HUDEP-2 (cell line): Measurements from ENCODE around the gene MT2A.
A peak's percentile ranks its signal among the peaks of the same experiment; 100 is the strongest.

Experiments
- DNase-seq, 76 experiments: peaks; one replicate each; lab custom pipeline; 2025; ENCODE audit not compliant: unreplicated experiment in 76 of 76; lab: John Stamatoyannopoulos, UW

Gene MT2A

GRCh38 chr16:56636616-56637413 is 28.4 kb downstream of the MT2A start:
- no peak for DNase-seq

DNA sequence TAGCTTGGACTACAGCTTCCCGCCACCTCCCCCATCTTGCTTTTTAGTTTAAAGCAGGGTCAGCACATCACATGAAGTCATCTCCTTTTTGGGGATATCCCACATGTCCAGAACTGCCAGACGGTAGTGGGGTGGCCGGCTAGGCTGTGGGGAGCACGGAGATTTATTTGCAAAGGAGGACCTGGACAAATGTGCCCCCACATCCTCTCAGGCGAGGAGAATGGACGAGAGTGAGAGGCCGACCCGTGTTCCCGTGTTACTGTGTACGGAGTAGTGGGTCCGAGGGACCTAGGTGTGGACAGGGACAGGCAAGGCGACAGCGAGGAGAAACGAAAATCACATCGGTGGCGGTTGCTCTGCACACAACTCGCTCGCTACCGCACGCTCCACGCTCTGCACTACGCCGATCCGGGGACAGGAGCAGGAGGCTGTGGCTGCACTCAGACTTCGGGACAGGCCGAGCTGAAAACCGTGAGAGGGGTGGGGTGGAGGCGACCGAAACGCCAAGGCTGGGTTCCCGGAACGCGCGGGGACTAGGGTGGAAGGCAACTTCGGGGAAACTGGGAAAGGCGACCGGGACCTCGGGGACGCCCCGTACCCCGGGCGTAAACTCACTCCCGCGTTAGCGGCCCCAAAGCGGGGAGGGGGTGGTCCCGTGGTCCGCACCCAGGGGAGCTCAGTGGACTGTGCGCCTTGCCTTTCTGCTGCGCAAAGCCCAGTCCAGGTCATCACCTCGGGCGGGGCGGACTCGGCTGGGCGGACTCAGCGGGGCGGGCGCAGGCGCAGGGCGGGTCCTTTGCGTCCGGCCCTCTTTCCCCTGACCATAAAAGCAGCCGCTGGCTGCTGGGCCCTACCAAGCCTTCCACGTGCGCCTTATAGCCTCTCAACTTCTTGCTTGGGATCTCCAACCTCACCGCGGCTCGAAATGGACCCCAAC is 29.7 kb downstream of the MT2A start, which contains the start of gene MT1A:
TSS of gene MT1A (plus strand) at position 853 of the 937 bp plus-strand sequence. CDS start at position 926, 73 bp downstream.
- DNase-seq: no peak

- no peak for DNase-seq
Observed at GRCh38 chr16:56639045-56639444, 30.7 kb downstream of the MT2A start.

DNA sequence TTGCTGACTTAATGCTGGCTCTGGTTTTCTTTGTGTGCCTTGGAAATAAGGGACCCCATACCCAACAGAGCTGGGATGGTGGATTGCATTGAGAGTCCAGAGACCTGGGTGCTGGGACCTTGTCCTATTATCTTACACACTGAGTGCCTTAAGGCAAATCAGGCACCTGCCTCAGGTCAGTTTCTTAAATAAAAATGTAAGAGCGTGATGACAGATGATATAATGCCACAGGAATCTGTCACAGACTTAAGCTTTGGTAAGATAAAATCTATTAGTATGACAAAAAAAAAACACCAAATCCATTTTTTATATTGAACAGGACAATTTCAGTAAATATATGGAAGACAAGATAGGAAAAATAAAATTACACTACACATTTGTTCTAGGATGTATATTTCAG is 31.7 kb downstream of the MT2A start:
- no peak for DNase-seq

DNA sequence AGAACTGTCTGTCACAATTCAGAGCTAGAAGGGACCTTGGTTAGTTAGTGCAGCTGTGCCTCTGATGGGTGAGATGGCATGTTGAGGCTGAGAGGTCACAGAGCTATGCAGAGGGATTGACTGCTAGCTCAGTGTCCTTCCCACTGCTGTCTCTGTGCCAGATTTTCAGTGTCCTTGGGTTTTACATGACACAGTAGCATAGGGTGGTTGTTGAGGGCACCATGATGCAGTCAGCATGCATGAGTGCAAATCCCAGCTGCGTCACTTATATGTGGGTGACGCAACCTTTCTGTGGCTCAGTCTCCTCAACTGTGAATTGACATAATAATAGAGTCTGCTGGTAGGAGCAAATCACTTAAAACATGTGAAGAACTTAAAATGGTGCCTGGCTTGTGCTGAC is 32.8 kb downstream of the MT2A start:
- DNase-seq: no peak

- DNase-seq: peak in 67 of 76 experiments; percentile 14 to 78 (median 53)
Observed at GRCh38 chr16:56643080-56643778, 34.8 kb downstream of the MT2A start.

- no peak for DNase-seq
Observed at GRCh38 chr16:56643833-56644232, 35.4 kb downstream of the MT2A start.

DNA sequence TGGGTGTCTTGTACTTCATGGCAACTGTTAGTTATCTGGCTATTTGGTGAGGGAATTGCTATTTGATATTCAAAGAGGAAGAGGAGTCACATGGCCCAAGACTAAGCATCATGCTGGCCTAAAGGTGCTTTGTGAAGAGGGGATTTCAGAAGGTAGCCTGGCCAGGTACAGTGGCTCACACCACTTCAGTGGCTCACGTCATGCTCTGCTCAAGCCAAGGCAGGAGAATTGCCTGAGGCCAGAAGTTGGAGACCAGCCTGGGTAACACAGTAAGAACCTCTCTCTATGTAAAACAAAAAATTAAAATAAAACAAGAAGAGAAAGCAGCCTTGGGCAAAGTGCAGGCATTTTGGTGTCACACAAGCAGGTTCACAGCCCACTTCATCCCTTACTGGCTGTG is 36.9 kb downstream of the MT2A start:
- no peak for DNase-seq

GRCh38 chr16:56645838-56646237 is 37.5 kb downstream of the MT2A start:
- DNase-seq: no peak

DNA sequence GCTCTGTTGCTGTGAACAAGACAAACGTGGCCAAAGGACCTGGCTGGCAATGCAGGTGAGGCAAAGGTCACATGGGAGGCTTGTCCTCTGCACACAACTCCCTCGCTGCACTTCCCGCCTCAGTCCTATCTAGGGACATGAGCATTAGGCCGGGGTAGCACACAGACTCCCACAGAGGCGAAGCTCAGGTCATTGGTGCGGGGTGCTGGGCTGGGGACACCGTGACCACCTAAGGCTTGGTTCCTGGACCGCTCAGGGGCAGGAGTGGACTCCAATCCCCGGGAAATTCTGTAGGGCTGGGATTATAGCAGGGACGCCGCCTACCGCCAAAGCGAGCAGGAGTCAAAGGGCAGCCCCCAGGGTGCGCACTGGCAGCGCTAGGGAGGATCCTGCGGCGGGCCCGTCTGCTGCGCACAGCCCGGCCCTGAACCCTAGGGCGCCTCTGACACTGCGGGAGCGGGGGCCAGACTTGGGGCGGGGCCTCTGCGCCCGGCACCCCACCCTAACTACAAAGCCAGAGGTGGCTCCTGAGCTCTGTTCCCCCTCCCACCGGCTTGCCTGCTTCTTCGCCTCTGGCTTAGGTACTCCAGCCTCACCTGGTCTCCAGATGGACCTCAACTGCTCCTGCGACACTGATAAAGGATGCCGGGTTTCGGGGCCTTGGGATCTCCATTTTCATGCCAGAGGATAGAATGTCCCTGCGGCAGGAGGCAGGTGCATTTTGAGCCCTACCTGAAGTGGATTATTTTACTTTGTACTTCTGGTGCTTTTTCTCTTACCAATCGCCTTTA is 39.5 kb downstream of the MT2A start:
- no peak for DNase-seq

DNA sequence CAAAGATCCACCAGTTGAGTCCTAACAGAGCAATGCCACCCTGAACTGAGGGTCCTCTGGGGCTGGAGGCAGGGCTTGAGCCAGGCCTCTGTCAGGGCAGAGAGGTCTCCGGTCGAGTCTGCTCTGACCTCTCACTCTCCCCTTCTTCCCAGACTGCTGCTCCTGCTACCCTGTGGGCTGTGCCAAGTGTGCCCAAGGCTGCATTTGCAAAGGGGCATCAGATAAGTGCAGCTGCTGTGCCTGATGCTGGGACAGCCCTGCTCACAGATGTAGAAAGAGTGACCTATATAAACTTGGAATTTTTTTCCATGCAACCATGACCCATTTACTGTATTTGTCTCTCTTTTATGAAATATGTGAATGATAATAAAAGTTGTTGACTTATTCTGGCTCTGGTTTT is 40.9 kb downstream of the MT2A start:
- no peak for DNase-seq

- no peak for DNase-seq
Observed at GRCh38 chr16:56649820-56650219, 41.4 kb downstream of the MT2A start.

- no peak for DNase-seq
Observed at GRCh38 chr16:56651586-56651985, 43.2 kb downstream of the MT2A start, which contains the start of gene MT1B. Gene MT1B (plus strand): TSS chr16:56651886. CDS start chr16:56651954, 68 bp downstream.

DNA sequence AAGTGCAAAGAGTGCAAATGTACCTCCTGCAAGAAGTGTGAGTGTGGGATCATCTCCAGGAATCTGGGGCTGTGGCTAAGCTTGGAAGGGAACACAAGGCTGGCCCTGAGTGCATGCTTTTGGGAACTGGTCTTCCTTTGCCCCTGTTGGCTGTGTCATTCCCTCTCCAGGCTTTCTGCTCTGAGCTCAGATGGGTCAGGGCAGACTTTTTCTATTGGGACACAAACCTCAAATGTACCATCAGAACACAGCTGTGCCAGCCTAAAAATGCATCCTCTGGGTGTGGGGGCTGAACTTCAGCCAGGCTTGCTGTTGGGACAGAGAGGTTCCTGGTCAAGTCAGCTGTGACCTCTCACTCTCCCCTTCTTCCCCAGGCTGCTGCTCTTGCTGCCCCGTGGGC is 44.2 kb downstream of the MT2A start:
- DNase-seq: no peak

DNA sequence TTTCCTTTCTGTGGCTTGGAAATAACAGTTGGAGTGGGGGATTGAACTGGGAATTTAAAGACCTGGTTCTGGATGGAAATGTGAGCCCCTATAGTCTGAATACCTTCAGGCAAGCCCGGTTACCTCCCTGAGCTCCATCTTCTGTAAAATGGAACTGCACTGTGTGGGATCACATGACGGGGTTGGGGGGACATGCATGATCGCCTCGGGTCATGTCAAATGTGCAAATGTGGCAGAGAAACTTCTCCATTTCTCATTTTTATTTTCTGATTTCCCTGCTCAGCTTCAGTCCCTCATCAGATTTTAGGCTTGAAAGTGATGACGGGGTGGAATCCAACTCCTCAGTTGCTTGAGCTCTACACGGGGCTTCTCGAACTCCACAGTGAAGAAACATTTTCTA is 44.8 kb downstream of the MT2A start:
- no peak for DNase-seq

DNA sequence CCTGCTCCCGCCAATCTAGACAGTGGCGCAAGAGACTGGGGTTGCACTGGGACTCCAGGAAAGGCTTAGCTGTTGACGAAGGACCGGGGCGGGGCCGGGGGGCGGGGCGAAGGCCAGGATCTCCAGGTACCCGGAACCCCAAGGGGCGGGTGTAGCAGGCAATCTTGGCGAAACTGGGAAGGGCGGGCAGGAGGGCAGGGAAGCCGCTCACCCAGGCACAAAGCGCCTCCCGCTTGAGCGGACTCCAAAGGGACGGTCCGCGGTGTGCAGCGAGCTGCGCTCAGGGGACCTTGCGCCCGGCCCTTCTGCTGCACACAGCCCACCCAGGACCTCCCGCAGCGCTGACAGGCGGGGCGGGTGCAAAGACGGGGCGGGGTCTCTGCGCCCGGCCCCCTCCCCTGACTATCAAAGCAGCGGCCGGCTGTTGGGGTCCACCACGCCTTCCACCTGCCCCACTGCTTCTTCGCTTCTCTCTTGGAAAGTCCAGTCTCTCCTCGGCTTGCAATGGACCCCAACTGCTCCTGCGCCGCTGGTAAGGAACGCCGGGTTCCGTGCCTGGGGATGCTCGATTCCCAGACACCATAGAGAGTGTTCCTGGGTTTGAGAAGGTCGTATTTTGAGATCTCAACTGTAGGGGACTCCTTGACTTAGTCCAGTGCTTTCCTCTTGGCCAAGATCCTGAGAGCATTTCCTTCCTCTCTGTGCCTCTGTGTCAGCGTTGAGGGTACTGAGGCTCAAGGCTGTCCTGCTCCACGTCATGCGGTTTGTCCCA is 49.4 kb downstream of the MT2A start, which contains the start of gene MT1F:
TSS of gene MT1F (plus strand) at position 405 of the 772 bp plus-strand sequence. CDS start at position 505, 100 bp downstream.
- peak in 4 of 76 experiments; percentile 2 to 23 (median 12) for DNase-seq

- no peak for DNase-seq
Observed at GRCh38 chr16:56658327-56658875, 50.0 kb downstream of the MT2A start.
